Measurements from ENCODE around the gene C10orf88. TPM values are rescaled to one million over a fixed set of nuclear protein-coding genes. Genes with fewer than 3 reads are reported as not detected.

Gene C10orf88
- total and polyA plus RNA-seq, 4 donors, result 3.7 to 17.1 (median 5.0) TPM

- Histone ChIP-seq H3K27ac (ENCODE audit: low read depth in 1 of 2, low read length in 1 of 2) (no peak overlapping the region), H3K4me1 (ENCODE audit: control insufficient read depth in 5 of 5, insufficient read depth in 5 of 5, low read length in 5 of 5) (no peaks in the 10 kb centered on the region), H3K4me3 (no peak overlapping the region), H3K27me3 (ENCODE audit: control insufficient read depth in 3 of 3, insufficient read depth in 3 of 3, low read length in 2 of 3) (no peaks in the 10 kb centered on the region), H3K36me3 (ENCODE audit: control insufficient read depth in 4 of 4, insufficient read depth in 4 of 4, low read length in 4 of 4) (no peaks in the 10 kb centered on the region), H3K9ac (ENCODE audit: insufficient read depth in 1 of 2, low read length in 2 of 2) (no peak overlapping the region), H3K9me3 (ENCODE audit: control insufficient read depth in 4 of 4, insufficient read depth in 3 of 4, low read length in 3 of 4) (peaks cover 0 to 11% (median 5%) of the 10 kb centered on the region in 4 donors)
- DNase-seq (no peak), ATAC-seq (ENCODE audit: insufficient read depth, low FRiP score) (no peak)
- 75 to 81% methylated on average over 3 of the region's 3 CpGs for WGBS, 2 donors
- no peak for TF ChIP-seq CTCF (IDR thresholded peaks at IDR 0.05; ENCODE audit: control extremely low read depth, extremely low read depth)
These were observed 14.7 kb upstream of the C10orf88 start for GRCh38 chr10:122968698-122969097.

- H3K27me3 ChIP-seq (ENCODE audit: control insufficient read depth in 3 of 3, insufficient read depth in 3 of 3, low read length in 2 of 3), result no peaks in the 10 kb centered on the region
- H3K9me3 ChIP-seq (ENCODE audit: control insufficient read depth in 4 of 4, insufficient read depth in 3 of 4, low read length in 3 of 4), result peaks cover 0 to 11% (median 5%) of the 10 kb centered on the region in 4 donors
- no peak overlapping the region for H3K9ac ChIP-seq (ENCODE audit: insufficient read depth in 1 of 2, low read length in 2 of 2)
- no peak overlapping the region for H3K4me3 ChIP-seq
- no peak for TF ChIP-seq CTCF (IDR thresholded peaks at IDR 0.05; ENCODE audit: control extremely low read depth, extremely low read depth)
- H3K4me1 ChIP-seq (ENCODE audit: control insufficient read depth in 5 of 5, insufficient read depth in 5 of 5, low read length in 5 of 5), result no peaks in the 10 kb centered on the region
- no peak overlapping the region for H3K27ac ChIP-seq (ENCODE audit: low read depth in 1 of 2, low read length in 1 of 2)
- ATAC-seq (ENCODE audit: insufficient read depth, low FRiP score) (no peak), DNase-seq (no peak)
- no peaks in the 10 kb centered on the region for H3K36me3 ChIP-seq (ENCODE audit: control insufficient read depth in 4 of 4, insufficient read depth in 4 of 4, low read length in 4 of 4)
These were observed 12.9 kb upstream of the C10orf88 start for GRCh38 chr10:122966879-122967278.

GRCh38 chr10:122962405-122962804 is 8.4 kb upstream of the C10orf88 start:
- Histone ChIP-seq H3K27ac (ENCODE audit: low read depth in 1 of 2, low read length in 1 of 2) (no peak overlapping the region), H3K4me1 (ENCODE audit: control insufficient read depth in 5 of 5, insufficient read depth in 5 of 5, low read length in 5 of 5) (no peaks in the 10 kb centered on the region), H3K36me3 (ENCODE audit: control insufficient read depth in 4 of 4, insufficient read depth in 4 of 4, low read length in 4 of 4) (no peaks in the 10 kb centered on the region), H3K27me3 (ENCODE audit: control insufficient read depth in 3 of 3, insufficient read depth in 3 of 3, low read length in 2 of 3) (no peaks in the 10 kb centered on the region), H3K4me3 (no peak overlapping the region), H3K9ac (ENCODE audit: insufficient read depth in 1 of 2, low read length in 2 of 2) (no peak overlapping the region), H3K9me3 (ENCODE audit: control insufficient read depth in 4 of 4, insufficient read depth in 3 of 4, low read length in 3 of 4) (peaks cover 0 to 9% (median 2%) of the 10 kb centered on the region in 4 donors)
- 62 to 77% methylated on average over 3 of the region's 3 CpGs for WGBS, 2 donors
- DNase-seq (no peak), ATAC-seq (ENCODE audit: insufficient read depth, low FRiP score) (no peak)
- no peak for TF ChIP-seq CTCF (IDR thresholded peaks at IDR 0.05; ENCODE audit: control extremely low read depth, extremely low read depth)

- no peak for ATAC-seq (ENCODE audit: insufficient read depth, low FRiP score)
- no peak for DNase-seq
- H3K9me3 ChIP-seq (ENCODE audit: control insufficient read depth in 4 of 4, insufficient read depth in 3 of 4, low read length in 3 of 4), result no peaks in the 10 kb centered on the region
- H3K27me3 ChIP-seq (ENCODE audit: control insufficient read depth in 3 of 3, insufficient read depth in 3 of 3, low read length in 2 of 3), result peaks cover 0 to 2% (median 0%) of the 10 kb centered on the region in 3 donors
- 77 to 82% methylated on average over 5 of the region's 5 CpGs for WGBS, 2 donors
- H3K36me3 ChIP-seq (ENCODE audit: control insufficient read depth in 4 of 4, insufficient read depth in 4 of 4, low read length in 4 of 4), result no peaks in the 10 kb centered on the region
- no peak overlapping the region for H3K4me3 ChIP-seq
- TF ChIP-seq CTCF (IDR thresholded peaks at IDR 0.05; ENCODE audit: control extremely low read depth, extremely low read depth), result no peak
- no peak overlapping the region for H3K27ac ChIP-seq (ENCODE audit: low read depth in 1 of 2, low read length in 1 of 2)
- no peak overlapping the region for H3K9ac ChIP-seq (ENCODE audit: insufficient read depth in 1 of 2, low read length in 2 of 2)
- H3K4me1 ChIP-seq (ENCODE audit: control insufficient read depth in 5 of 5, insufficient read depth in 5 of 5, low read length in 5 of 5), result peaks cover 0 to 7% (median 0%) of the 10 kb centered on the region in 5 donors
These were observed 3.4 kb upstream of the C10orf88 start for GRCh38 chr10:122957474-122957873.
